Smooth muscle cell (in vitro differentiated cells): Measurements from ENCODE around the gene CLIC5. TPM values are rescaled to one million over a fixed set of nuclear protein-coding genes. Genes with fewer than 3 reads are reported as not detected.

Source experiments
- DNase-seq: peaks from one replicate; lab custom pipeline; 2025; ENCODE audit not compliant: unreplicated experiment; lab: John Stamatoyannopoulos, UW
- H2AFZ ChIP-seq: fragments of 200-600 bp; sonication (generic); 2 replicates; pipeline ENCODE4 v1.6.0; 2016; ENCODE audit warnings: antibody characterized with exemption, low read depth, mild to moderate bottlenecking
- H3F3A ChIP-seq: fragments of 200-600 bp; sonication (generic); 2 replicates; pipeline ENCODE4 v1.6.0; 2017; ENCODE audit warnings: antibody characterized with exemption, low read depth
- H3K27ac ChIP-seq: fragments of 200-600 bp; sonication (generic); 2 replicates; pipeline ENCODE4 v1.5.1; 2016; ENCODE audit warnings: low read depth, mild to moderate bottlenecking
- H3K27me3 ChIP-seq: fragments of 200-600 bp; sonication (generic); 2 replicates; pipeline ENCODE4 v1.6.1; 2016; ENCODE audit warnings: low read depth, mild to moderate bottlenecking
- H3K36me3 ChIP-seq: fragments of 200-600 bp; sonication (generic); 2 replicates; pipeline ENCODE4 v1.5.1; 2016; ENCODE audit warnings: low read depth
- H3K4me1 ChIP-seq: fragments of 200-600 bp; sonication (generic); 2 replicates; pipeline ENCODE4 v1.5.1; 2016; ENCODE audit warnings: low read depth
- H3K4me2 ChIP-seq: fragments of 200-600 bp; sonication (generic); 2 replicates; pipeline ENCODE4 v1.6.0; 2016; ENCODE audit warnings: mild to moderate bottlenecking
- H3K4me3 ChIP-seq: fragments of 200-600 bp; sonication (generic); 2 replicates; pipeline ENCODE4 v1.5.1; 2016; ENCODE audit warnings: mild to moderate bottlenecking
- H3K79me2 ChIP-seq: fragments of 200-600 bp; sonication (generic); 2 replicates; pipeline ENCODE4 v1.6.0; 2016; ENCODE audit warnings: low read depth, mild to moderate bottlenecking
- H3K9ac ChIP-seq: fragments of 200-600 bp; sonication (generic); 2 replicates; pipeline ENCODE4 v1.6.0; 2016; ENCODE audit warnings: low read depth
- H3K9me3 ChIP-seq: fragments of 200-600 bp; sonication (generic); replicated peaks from 2 replicates; pipeline ENCODE4 v1.5.1; 2016; ENCODE audit warnings: low read depth
- H4K20me1 ChIP-seq: fragments of 200-600 bp; sonication (generic); 2 replicates; pipeline ENCODE4 v1.6.0; 2016; ENCODE audit warnings: low read depth
- CTCF ChIP-seq: fragments of 200-600 bp; sonication (generic); IDR thresholded peaks from 2 replicates; pipeline ENCODE4 v1.5.1; 2017; ENCODE audit warnings: borderline replicate concordance, mild to moderate bottlenecking, antibody characterized with exemption; ENCODE audit not compliant: insufficient read depth, poor library complexity, severe bottlenecking
- WGBS: methylation state at CpG from one replicate; pipeline ENCODE4 v1.1.7; 2016; ENCODE audit warnings: low lambda C conversion rate; 5-methylcytosine and 5-hydroxymethylcytosine counted together
- polyA plus RNA-seq: library from polyadenylated mRNA; unstranded; fragments of >200 nt; fragmentation: Nextera tagmentation; extraction: Ambion mirVana; gene quantifications from 2 replicates; pipeline ENCODE4 v1.2.1, GENCODE V29; 2016
- total RNA-seq: library from RNA; depleted of rRNA; stranded (reverse); fragments of >200 nt; gene quantifications from 2 replicates; pipeline ENCODE4 v1.2.3, GENCODE V29; 2014

CLIC5 gene
- total and polyA plus RNA-seq, 2 experiments from 2014 or later: 0.97 to 4.4 TPM

GRCh38 chr6:46056906-46057529 lies 41.4 kb upstream of the CLIC5 start:
- Histone ChIP-seq H2AFZ (no peak overlapping the region), H3K4me3 (no peak overlapping the region), H3K27ac (no peak overlapping the region), H3K4me1 (peaks cover 4% of the 10 kb centered on the region), H3K4me2 (no peak overlapping the region), H4K20me1 (no peaks in the 10 kb centered on the region), H3K79me2 (no peaks in the 10 kb centered on the region), H3K27me3 (no peaks in the 10 kb centered on the region), H3K9ac (no peak overlapping the region), H3K36me3 (no peaks in the 10 kb centered on the region), H3K9me3 (no peaks in the 10 kb centered on the region), H3F3A (no peaks in the 10 kb centered on the region)
- TF ChIP-seq CTCF: no peak
- DNase-seq: no peak
- 96% methylated on average over 4 of the region's 4 CpGs for WGBS

GRCh38 chr6:46054516-46054915 lies 38.9 kb upstream of the CLIC5 start:
- no peaks in the 10 kb centered on the region for H3K79me2 ChIP-seq
- no peak overlapping the region for H3K4me3 ChIP-seq
- no peak overlapping the region for H3K4me2 ChIP-seq
- H3K27ac ChIP-seq: no peak overlapping the region
- H2AFZ ChIP-seq: no peak overlapping the region
- no peaks in the 10 kb centered on the region for H3F3A ChIP-seq
- no peaks in the 10 kb centered on the region for H3K27me3 ChIP-seq
- H4K20me1 ChIP-seq: no peaks in the 10 kb centered on the region
- no peaks in the 10 kb centered on the region for H3K36me3 ChIP-seq
- H3K4me1 ChIP-seq: peaks cover 5% of the 10 kb centered on the region
- no peak for TF ChIP-seq CTCF
- WGBS: 88% methylated on average over 5 of the region's 5 CpGs
- no peak for DNase-seq
- no peaks in the 10 kb centered on the region for H3K9me3 ChIP-seq
- no peak overlapping the region for H3K9ac ChIP-seq

- Histone ChIP-seq H3K9ac (no peak overlapping the region), H3K9me3 (no peaks in the 10 kb centered on the region), H3K4me2 (no peak overlapping the region), H2AFZ (peak overlapping the region; percentile 22), H3K27me3 (no peaks in the 10 kb centered on the region), H3F3A (no peaks in the 10 kb centered on the region), H3K27ac (no peak overlapping the region), H3K4me1 (peaks cover 5% of the 10 kb centered on the region), H3K36me3 (no peaks in the 10 kb centered on the region), H4K20me1 (no peaks in the 10 kb centered on the region), H3K79me2 (no peaks in the 10 kb centered on the region), H3K4me3 (no peak overlapping the region)
- TF ChIP-seq CTCF: no peak
- WGBS: 49% methylated on average over 9 of the region's 9 CpGs
- no peak for DNase-seq
Observed at GRCh38 chr6:46053039-46053933, 37.6 kb upstream of the CLIC5 start.
